ENCODE data around the gene ZNRD2.

GRCh38 chr11:65619281-65619928, 49.1 kb downstream of the ZNRD2 start:
- TF ChIP-seq EZH2phosphoT487 (IDR thresholded peaks at IDR 0.05; ENCODE audit: borderline replicate concordance, low read length): no peak
- TF ChIP-seq CTCF (conservative IDR thresholded peaks at IDR 0.05; ENCODE audit: low read depth, low read length): no peak
- no peak for TF ChIP-seq EZH2 (IDR thresholded peaks at IDR 0.05; ENCODE audit: low read length, unreplicated experiment)
